ENCODE measurements around the gene PRRT1.

PRRT1 gene

GRCh38 chr6:32175711-32176475 lies 24.2 kb upstream of the PRRT1 start, which contains the start of gene AGPAT1:
AGPAT1 (minus strand) TSS chr6:32176084; CDS start chr6:32171496, 4,588 bp downstream.
- Histone ChIP-seq H2BK15ac (ENCODE audit: low read depth, poor library complexity, severe bottlenecking) (no peak within 1 kb of the TSS), H3K9ac (ENCODE audit: low read length) (peak within 1 kb of the TSS; percentile 92), H4K8ac (ENCODE audit: low read length) (peak within 1 kb of the TSS; percentile 95), H2BK5ac (ENCODE audit: low read depth, low read length, poor library complexity, severe bottlenecking) (peak within 1 kb of the TSS; percentile 33), H3K14ac (ENCODE audit: low read length in 2 of 2) (peak within 1 kb of the TSS in 1 of 2 experiments; percentile 91), H2AK5ac (ENCODE audit: low read length, severe bottlenecking) (peak within 1 kb of the TSS; percentile 51), H4K91ac (ENCODE audit: low read length) (peak within 1 kb of the TSS; percentile 97), H3K4me1 (ENCODE audit: control insufficient read depth, insufficient read depth, low read depth, low read length) (peaks cover 20% of the 10 kb centered on the region), H3K9me3 (ENCODE audit: control insufficient read depth, low read length) (no peaks in the 10 kb centered on the region), H3K4me3 (ENCODE audit: insufficient read depth in 1 of 2, low read depth in 1 of 2, low read length in 2 of 2) (peak within 1 kb of the TSS; percentile 99 to 100), H3K4me2 (ENCODE audit: low read length, poor library complexity, severe bottlenecking) (peak within 1 kb of the TSS; percentile 89), H2BK120ac (ENCODE audit: low read depth, low read length) (peak within 1 kb of the TSS; percentile 86), H3K27ac (ENCODE audit: low read length, poor library complexity, severe bottlenecking) (peak within 1 kb of the TSS; percentile 99), H2AFZ (ENCODE audit: low read depth, low read length) (no peak within 1 kb of the TSS), H3K4ac (ENCODE audit: low read depth in 1 of 2, low read length in 2 of 2) (peak within 1 kb of the TSS; percentile 15 to 81), H3K36me3 (ENCODE audit: control insufficient read depth in 1 of 2, insufficient read depth in 2 of 2, low read depth in 1 of 2, low read length in 2 of 2) (peaks cover 15 to 16% of the 10 kb centered on the region in 2 experiments), H3K27me3 (ENCODE audit: control insufficient read depth in 1 of 2, insufficient read depth in 1 of 2, low read length in 2 of 2) (no peaks in the 10 kb centered on the region), H3K23ac (ENCODE audit: low read length in 2 of 2) (peak within 1 kb of the TSS in 1 of 2 experiments; percentile 34), H3K18ac (ENCODE audit: low read depth in 1 of 2, low read length in 2 of 2) (peak within 1 kb of the TSS; percentile 97 to 99), H3K79me1 (replicated peaks; ENCODE audit: low read length, poor library complexity, severe bottlenecking) (peaks cover 36% of the 10 kb centered on the region), H2BK12ac (ENCODE audit: low read length in 2 of 2) (peak within 1 kb of the TSS in 1 of 2 experiments; percentile 74)
- 3% methylated on average over 17 of the region's 27 CpGs for WGBS
- peak; percentile 98 for DNase-seq

DNA sequence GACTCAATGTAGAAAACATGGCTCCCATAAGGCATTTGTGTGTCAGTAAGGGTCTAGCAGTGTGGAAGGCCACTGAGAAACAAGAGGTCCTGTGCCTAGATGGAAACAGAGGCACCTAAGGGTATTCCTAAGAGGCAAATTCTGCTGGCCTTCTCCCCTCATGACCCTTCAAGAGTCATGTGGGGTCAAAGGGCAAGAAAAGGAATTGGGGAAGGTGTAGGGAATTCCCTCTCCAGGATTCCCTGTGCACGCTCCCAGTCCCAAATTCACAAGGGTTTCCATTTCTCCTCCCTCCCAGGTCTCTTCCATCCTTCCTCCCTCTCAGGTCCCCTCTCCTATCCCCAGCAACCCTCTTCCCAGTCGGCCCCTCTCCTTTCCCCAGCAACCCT lies 23.6 kb upstream of the PRRT1 start:
- no peak for DNase-seq
- peak overlapping the region; percentile 92 for H3K9ac ChIP-seq (ENCODE audit: low read length)
- no peak overlapping the region for H4K8ac ChIP-seq (ENCODE audit: low read length)
- peak overlapping the region in 1 of 2 experiments; percentile 74 for H2BK12ac ChIP-seq (ENCODE audit: low read length in 2 of 2)
- H2AK5ac ChIP-seq (ENCODE audit: low read length, severe bottlenecking) = no peak overlapping the region
- H3K4me2 ChIP-seq (ENCODE audit: low read length, poor library complexity, severe bottlenecking) = peak overlapping the region; percentile 89
- H3K4ac ChIP-seq (ENCODE audit: low read depth in 1 of 2, low read length in 2 of 2) = peak overlapping the region; percentile 15 to 34
- 7% methylated on average over 2 of the region's 2 CpGs for WGBS
- H3K27me3 ChIP-seq (ENCODE audit: control insufficient read depth in 1 of 2, insufficient read depth in 1 of 2, low read length in 2 of 2) = no peaks in the 10 kb centered on the region
- H3K23ac ChIP-seq (ENCODE audit: low read length in 2 of 2) = peak overlapping the region in 1 of 2 experiments; percentile 34
- H2AFZ ChIP-seq (ENCODE audit: low read depth, low read length) = no peak overlapping the region
- peak overlapping the region; percentile 97 to 99 for H3K18ac ChIP-seq (ENCODE audit: low read depth in 1 of 2, low read length in 2 of 2)
- H2BK15ac ChIP-seq (ENCODE audit: low read depth, poor library complexity, severe bottlenecking) = no peak overlapping the region
- peak overlapping the region in 1 of 2 experiments; percentile 91 for H3K14ac ChIP-seq (ENCODE audit: low read length in 2 of 2)
- peak overlapping the region; percentile 97 for H4K91ac ChIP-seq (ENCODE audit: low read length)
- peak overlapping the region; percentile 99 to 100 for H3K4me3 ChIP-seq (ENCODE audit: insufficient read depth in 1 of 2, low read depth in 1 of 2, low read length in 2 of 2)
- H3K36me3 ChIP-seq (ENCODE audit: control insufficient read depth in 1 of 2, insufficient read depth in 2 of 2, low read depth in 1 of 2, low read length in 2 of 2) = peaks cover 16 to 18% of the 10 kb centered on the region in 2 experiments
- peak overlapping the region; percentile 33 for H2BK5ac ChIP-seq (ENCODE audit: low read depth, low read length, poor library complexity, severe bottlenecking)
- H3K4me1 ChIP-seq (ENCODE audit: control insufficient read depth, insufficient read depth, low read depth, low read length) = peaks cover 22% of the 10 kb centered on the region
- peaks cover 36% of the 10 kb centered on the region for H3K79me1 ChIP-seq (replicated peaks; ENCODE audit: low read length, poor library complexity, severe bottlenecking)
- H3K9me3 ChIP-seq (ENCODE audit: control insufficient read depth, low read length) = no peaks in the 10 kb centered on the region
- peak overlapping the region; percentile 86 for H2BK120ac ChIP-seq (ENCODE audit: low read depth, low read length)
- H3K27ac ChIP-seq (ENCODE audit: low read length, poor library complexity, severe bottlenecking) = no peak overlapping the region

- WGBS = 100% methylated on average over 1 of the region's 1 CpG
- Histone ChIP-seq H4K91ac (ENCODE audit: low read length) (no peak overlapping the region), H2BK120ac (ENCODE audit: low read depth, low read length) (no peak overlapping the region), H3K4me2 (ENCODE audit: low read length, poor library complexity, severe bottlenecking) (no peak overlapping the region), H3K23ac (ENCODE audit: low read length in 2 of 2) (no peak overlapping the region), H3K27me3 (ENCODE audit: control insufficient read depth in 1 of 2, insufficient read depth in 1 of 2, low read length in 2 of 2) (no peaks in the 10 kb centered on the region), H4K8ac (ENCODE audit: low read length) (no peak overlapping the region), H2BK12ac (ENCODE audit: low read length in 2 of 2) (no peak overlapping the region), H2BK5ac (ENCODE audit: low read depth, low read length, poor library complexity, severe bottlenecking) (no peak overlapping the region), H3K79me1 (replicated peaks; ENCODE audit: low read length, poor library complexity, severe bottlenecking) (peaks cover 31% of the 10 kb centered on the region), H2AFZ (ENCODE audit: low read depth, low read length) (no peak overlapping the region), H3K18ac (ENCODE audit: low read depth in 1 of 2, low read length in 2 of 2) (no peak overlapping the region), H3K36me3 (ENCODE audit: control insufficient read depth in 1 of 2, insufficient read depth in 2 of 2, low read depth in 1 of 2, low read length in 2 of 2) (peaks cover 20 to 21% of the 10 kb centered on the region in 2 experiments), H3K4me1 (ENCODE audit: control insufficient read depth, insufficient read depth, low read depth, low read length) (peaks cover 20% of the 10 kb centered on the region), H3K4ac (ENCODE audit: low read depth in 1 of 2, low read length in 2 of 2) (no peak overlapping the region), H3K9ac (ENCODE audit: low read length) (no peak overlapping the region), H2AK5ac (ENCODE audit: low read length, severe bottlenecking) (no peak overlapping the region), H3K27ac (ENCODE audit: low read length, poor library complexity, severe bottlenecking) (no peak overlapping the region), H2BK15ac (ENCODE audit: low read depth, poor library complexity, severe bottlenecking) (no peak overlapping the region), H3K4me3 (ENCODE audit: insufficient read depth in 1 of 2, low read depth in 1 of 2, low read length in 2 of 2) (peak overlapping the region in 1 of 2 experiments; percentile 99), H3K14ac (ENCODE audit: low read length in 2 of 2) (no peak overlapping the region), H3K9me3 (ENCODE audit: control insufficient read depth, low read length) (no peaks in the 10 kb centered on the region)
- DNase-seq = no peak
Observed at GRCh38 chr6:32174416-32174815, 22.7 kb upstream of the PRRT1 start.

- Histone ChIP-seq H3K4me3 (ENCODE audit: insufficient read depth in 1 of 2, low read depth in 1 of 2, low read length in 2 of 2) (no peak overlapping the region), H3K14ac (ENCODE audit: low read length in 2 of 2) (no peak overlapping the region)
- 91% methylated on average over 4 of the region's 4 CpGs for WGBS
Observed at GRCh38 chr6:32173051-32173727, 21.4 kb upstream of the PRRT1 start.

More at GRCh38 chr6:32173051-32173727, 21.4 kb upstream of the PRRT1 start:
- no peak overlapping the region for H3K27ac ChIP-seq (ENCODE audit: low read length, poor library complexity, severe bottlenecking)
- H2BK5ac ChIP-seq (ENCODE audit: low read depth, low read length, poor library complexity, severe bottlenecking) = no peak overlapping the region
- no peak overlapping the region for H2BK120ac ChIP-seq (ENCODE audit: low read depth, low read length)
- H3K23ac ChIP-seq (ENCODE audit: low read length in 2 of 2) = no peak overlapping the region
- H3K79me1 ChIP-seq (replicated peaks; ENCODE audit: low read length, poor library complexity, severe bottlenecking) = peaks cover 30% of the 10 kb centered on the region
- H2BK15ac ChIP-seq (ENCODE audit: low read depth, poor library complexity, severe bottlenecking) = peak overlapping the region; percentile 2
- no peak for DNase-seq
- peaks cover 23% of the 10 kb centered on the region for H3K4me1 ChIP-seq (ENCODE audit: control insufficient read depth, insufficient read depth, low read depth, low read length)
- no peak overlapping the region for H3K4ac ChIP-seq (ENCODE audit: low read depth in 1 of 2, low read length in 2 of 2)
- H3K18ac ChIP-seq (ENCODE audit: low read depth in 1 of 2, low read length in 2 of 2) = no peak overlapping the region
- H3K36me3 ChIP-seq (ENCODE audit: control insufficient read depth in 1 of 2, insufficient read depth in 2 of 2, low read depth in 1 of 2, low read length in 2 of 2) = peaks cover 32% of the 10 kb centered on the region in 2 experiments
- no peak overlapping the region for H3K4me2 ChIP-seq (ENCODE audit: low read length, poor library complexity, severe bottlenecking)
- H4K91ac ChIP-seq (ENCODE audit: low read length) = no peak overlapping the region
- no peak overlapping the region for H2AFZ ChIP-seq (ENCODE audit: low read depth, low read length)
- no peak overlapping the region for H2AK5ac ChIP-seq (ENCODE audit: low read length, severe bottlenecking)
- H2BK12ac ChIP-seq (ENCODE audit: low read length in 2 of 2) = peak overlapping the region in 1 of 2 experiments; percentile 25
- H3K9me3 ChIP-seq (ENCODE audit: control insufficient read depth, low read length) = no peaks in the 10 kb centered on the region
- no peak overlapping the region for H4K8ac ChIP-seq (ENCODE audit: low read length)
- H3K9ac ChIP-seq (ENCODE audit: low read length) = no peak overlapping the region
- no peaks in the 10 kb centered on the region for H3K27me3 ChIP-seq (ENCODE audit: control insufficient read depth in 1 of 2, insufficient read depth in 1 of 2, low read length in 2 of 2)

Measured in mesenchymal stem cell (in vitro differentiated cells and primary cell).